NB4 (cell line): Measurements from ENCODE around the gene RNF225.
"Not testable (repeated sequence)": the region's sequence is repeated elsewhere in the genome, so short reads cannot be mapped to it uniquely, and the experiment has no call there.

ENCODE experiments used
- CTCF ChIP-seq: IDR thresholded peaks from one replicate; pipeline ENCODE4 v1.5.1; 2012; ENCODE audit warnings: low read depth, low read length
- MAX ChIP-seq: IDR thresholded peaks from 2 replicates; pipeline ENCODE4 v1.6.1; 2011; ENCODE audit warnings: low read depth, low read length
- POLR2A ChIP-seq: IDR thresholded peaks from 2 replicates; pipeline ENCODE4 v1.6.1; 2011; ENCODE audit warnings: mild to moderate bottlenecking; ENCODE audit not compliant: insufficient read length; ENCODE audit errors: extremely low read depth

- not testable (repeated sequence) for TF ChIP-seq CTCF, MAX, POLR2A
These were observed 8.5 kb downstream of the RNF225 start for GRCh38 chr19:58403920-58404478.
